IPS-NIHi11 (cell line): ENCODE data around the gene KCNQ5.
"Not testable (repeated sequence)": the region's sequence is repeated elsewhere in the genome, so short reads cannot be mapped to it uniquely, and the experiment has no call there.

Experiments
- DNase-seq: peaks from one replicate; pipeline ENCODE4 v3.0.0; 2012; ENCODE audit warnings: mixed read lengths, low spot score

The KCNQ5 gene

GRCh38 chr6:73180763-73181619 is 559.1 kb downstream of the KCNQ5 start:
- DNase-seq: peak; percentile 56

GRCh38 chr6:73182021-73182607 is 560.2 kb downstream of the KCNQ5 start:
- no peak for DNase-seq

DNA sequence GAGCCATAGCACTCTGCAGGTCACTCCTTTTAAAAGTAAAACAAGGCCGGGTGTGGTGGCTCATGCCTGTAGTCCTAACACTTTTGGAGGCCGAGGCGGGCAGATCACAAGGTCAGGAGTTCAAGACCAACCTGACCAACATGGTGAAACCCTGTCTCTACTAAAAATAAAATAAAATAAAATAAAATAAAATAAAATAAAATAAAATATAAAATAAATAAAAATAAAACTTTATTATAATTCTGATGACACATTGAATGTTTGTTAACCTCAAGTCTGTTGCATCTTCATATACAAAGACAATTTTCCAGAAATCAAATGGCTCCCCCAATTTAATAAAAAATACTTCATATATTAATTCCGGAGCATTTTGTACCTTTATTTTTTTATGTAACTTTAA is 571.4 kb downstream of the KCNQ5 start:
- DNase-seq: not testable (repeated sequence)

GRCh38 chr6:73194744-73195143 is 572.9 kb downstream of the KCNQ5 start:
- no peak for DNase-seq

DNA sequence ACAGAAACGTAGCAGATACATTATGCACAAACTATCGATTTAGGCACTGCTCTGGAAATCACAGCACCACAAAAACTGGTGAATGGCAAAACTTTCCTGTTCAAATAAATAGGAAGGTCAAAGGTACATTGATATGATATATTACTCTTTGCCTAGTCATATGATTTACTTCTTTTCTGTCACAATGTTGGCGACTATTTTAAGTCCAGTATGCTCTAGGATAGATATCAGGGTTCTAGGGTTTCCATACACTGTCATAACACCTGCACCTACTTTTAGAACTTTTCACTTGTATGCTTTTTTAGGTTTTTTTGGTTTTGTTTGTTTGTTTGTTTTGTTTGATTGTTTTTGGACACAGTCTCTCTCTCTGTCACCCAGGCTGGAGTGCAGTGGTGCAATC is 578.4 kb downstream of the KCNQ5 start:
- DNase-seq: no peak

DNA sequence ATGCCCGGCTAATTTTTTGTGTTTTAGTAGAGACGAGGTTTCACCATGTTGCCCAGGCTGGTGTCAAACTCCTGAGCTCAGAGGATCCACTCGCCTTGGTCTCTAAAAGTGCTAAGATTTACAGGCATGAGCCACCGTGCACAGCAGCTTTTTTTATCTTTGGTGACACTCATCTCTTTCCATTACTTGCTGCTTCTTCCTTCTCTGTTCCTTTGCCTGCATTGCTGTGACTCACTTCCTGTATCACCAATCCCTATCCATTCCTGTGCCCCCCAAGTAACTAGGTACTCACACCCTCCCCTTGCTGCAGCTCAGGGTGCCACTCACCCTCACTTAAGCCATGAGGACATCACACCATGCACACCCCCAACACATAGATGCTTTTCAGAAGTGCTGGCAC is 578.9 kb downstream of the KCNQ5 start:
- no peak for DNase-seq

- no peak for DNase-seq
These were observed 581.2 kb downstream of the KCNQ5 start for GRCh38 chr6:73203098-73203497.

DNA sequence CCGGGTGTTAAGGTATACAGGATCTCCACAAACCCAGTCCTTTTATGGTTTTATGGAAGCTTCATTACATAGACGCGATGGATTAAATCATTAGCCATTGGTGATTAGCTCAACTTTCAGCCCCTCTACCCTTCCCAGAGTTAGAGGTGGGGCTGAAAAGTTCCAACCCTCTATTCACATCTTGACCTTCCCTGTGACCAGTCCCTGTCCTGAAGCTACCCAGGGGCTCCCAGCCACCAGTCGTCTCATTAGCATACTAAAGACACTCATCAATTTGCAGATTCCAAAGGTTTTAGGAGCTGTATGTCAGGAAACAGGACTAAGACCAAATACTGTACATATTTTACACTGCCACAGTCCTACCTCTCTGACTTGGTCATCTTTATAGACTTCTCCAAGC is 582.4 kb downstream of the KCNQ5 start:
- DNase-seq: no peak

DNA sequence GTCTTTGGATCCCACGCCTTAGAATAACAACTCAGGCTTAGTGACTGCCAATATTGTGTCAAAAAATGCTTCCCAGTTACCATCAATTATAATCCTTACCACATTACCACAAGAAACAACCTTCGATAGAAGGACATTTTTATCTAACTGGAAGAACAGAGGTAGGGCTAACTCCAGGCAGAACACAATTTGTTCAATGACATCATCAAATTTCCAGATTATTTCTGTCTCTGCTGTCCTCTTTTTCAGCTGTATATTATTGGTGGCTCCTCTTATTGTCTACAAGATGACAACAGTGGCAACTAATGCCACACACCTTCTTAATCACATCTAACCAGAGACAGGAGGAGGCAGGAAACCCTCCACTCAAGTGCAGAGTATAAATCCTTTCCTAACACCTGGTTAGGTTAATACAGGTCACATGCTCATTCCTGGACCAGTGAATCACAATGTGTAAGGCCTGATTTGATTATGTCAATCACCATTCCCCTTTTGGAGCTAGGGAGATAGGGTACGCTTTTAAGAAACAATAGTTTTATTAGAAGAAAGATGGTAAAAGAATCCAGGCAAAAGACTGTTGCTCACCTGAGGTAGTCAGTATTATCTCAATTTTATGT is 585.5 kb downstream of the KCNQ5 start:
- no peak for DNase-seq

GRCh38 chr6:73209117-73209516 is 587.3 kb downstream of the KCNQ5 start:
- no peak for DNase-seq

DNA sequence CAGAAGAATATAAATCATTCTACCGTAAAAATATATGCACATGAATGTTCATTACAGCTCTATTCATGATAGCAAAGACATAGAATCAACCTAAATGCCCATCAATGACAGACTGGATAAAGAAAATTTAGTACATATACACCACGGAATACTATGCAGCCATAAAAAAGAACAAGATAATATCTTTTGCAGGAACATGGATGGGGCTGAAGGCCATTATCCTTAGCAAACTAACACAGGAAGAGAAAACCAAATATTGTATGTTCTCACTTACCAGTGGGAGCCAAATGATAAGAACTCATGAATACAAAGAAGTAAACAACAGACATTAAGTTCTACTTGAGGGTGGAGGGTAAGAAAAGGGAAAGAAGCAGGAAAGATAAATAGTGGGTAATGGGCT is 595.0 kb downstream of the KCNQ5 start:
- no peak for DNase-seq

GRCh38 chr6:73225396-73225795 is 603.5 kb downstream of the KCNQ5 start, which contains the start of gene KHDC1L:
TSS of gene KHDC1L (minus strand) at chr6:73225496. CDS start at chr6:73225408, 88 bp downstream.
- no peak for DNase-seq

- no peak for DNase-seq
These were observed 605.9 kb downstream of the KCNQ5 start for GRCh38 chr6:73227606-73228255.

GRCh38 chr6:73231986-73232391 is 610.1 kb downstream of the KCNQ5 start:
- DNase-seq: no peak

- no peak for DNase-seq
These were observed 611.2 kb downstream of the KCNQ5 start for GRCh38 chr6:73233048-73233447.

DNA sequence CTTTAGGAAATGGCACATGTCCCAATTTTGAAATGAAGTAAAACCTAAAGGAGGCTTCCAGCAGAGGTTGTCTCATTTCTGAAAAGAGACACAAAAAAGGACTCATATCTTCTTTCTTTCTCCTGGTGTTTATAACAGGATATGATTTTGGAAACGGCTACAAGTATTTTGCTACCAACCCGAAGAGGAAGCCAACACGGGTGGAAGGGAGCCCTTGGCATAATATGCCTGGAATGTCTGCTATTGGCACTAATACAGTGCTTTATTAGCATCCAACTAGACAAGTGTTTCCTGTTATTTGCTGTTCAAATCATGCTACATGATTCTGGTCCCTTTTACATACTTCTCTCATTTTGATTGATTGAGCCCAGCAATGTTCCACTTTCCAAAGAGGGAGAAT is 612.1 kb downstream of the KCNQ5 start:
- not testable (repeated sequence) for DNase-seq

DNA sequence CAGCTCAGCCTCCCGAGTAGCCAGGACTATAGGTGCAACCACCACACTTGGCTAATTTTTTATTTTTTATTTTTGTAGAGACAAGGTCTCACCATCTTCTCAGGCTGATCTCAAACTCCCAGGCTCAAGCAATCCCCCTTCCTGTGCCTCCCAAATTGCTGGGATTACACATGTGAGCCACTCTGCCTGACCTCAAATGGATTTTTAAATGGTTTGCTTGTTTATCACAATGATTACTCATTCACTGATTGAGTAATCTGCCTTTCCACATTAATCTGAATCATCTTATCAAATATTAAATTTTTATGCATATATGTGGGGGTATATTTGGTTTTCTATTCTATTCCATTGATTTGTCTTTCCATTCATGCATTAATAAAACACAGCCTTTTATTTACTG is 612.9 kb downstream of the KCNQ5 start:
- no peak for DNase-seq

GRCh38 chr6:73236144-73236750 is 614.4 kb downstream of the KCNQ5 start:
- no peak for DNase-seq

DNA sequence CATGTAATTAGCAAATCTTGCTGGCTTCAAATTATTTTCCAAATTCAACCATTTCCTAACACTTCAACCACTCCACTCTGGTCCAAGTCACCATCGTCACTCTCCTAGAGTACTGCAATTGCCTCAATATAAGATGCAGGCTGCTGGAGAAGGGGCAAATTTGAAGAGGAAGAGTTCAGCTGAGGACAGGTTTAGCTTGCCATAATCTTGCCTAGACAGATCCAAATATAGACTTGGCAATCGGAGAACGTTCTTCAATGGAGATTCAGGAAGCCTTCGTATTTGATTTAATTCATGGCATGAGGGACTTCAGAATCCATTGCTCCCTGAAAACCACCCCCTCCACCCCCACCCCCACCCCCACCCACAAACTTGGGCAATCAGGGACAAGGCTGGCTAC is 618.9 kb downstream of the KCNQ5 start:
- DNase-seq: no peak

GRCh38 chr6:73242001-73242400 is 620.1 kb downstream of the KCNQ5 start:
- no peak for DNase-seq
